ENCODE measurements around the gene SSUH2. TPM values are rescaled to one million over a fixed set of nuclear protein-coding genes. Genes with fewer than 3 reads are reported as not detected.
A peak's percentile ranks its signal among the peaks of the same experiment; 100 is the strongest.

Gene SSUH2
- total RNA-seq, 1 donor from 2014 or later: not detected

DNA sequence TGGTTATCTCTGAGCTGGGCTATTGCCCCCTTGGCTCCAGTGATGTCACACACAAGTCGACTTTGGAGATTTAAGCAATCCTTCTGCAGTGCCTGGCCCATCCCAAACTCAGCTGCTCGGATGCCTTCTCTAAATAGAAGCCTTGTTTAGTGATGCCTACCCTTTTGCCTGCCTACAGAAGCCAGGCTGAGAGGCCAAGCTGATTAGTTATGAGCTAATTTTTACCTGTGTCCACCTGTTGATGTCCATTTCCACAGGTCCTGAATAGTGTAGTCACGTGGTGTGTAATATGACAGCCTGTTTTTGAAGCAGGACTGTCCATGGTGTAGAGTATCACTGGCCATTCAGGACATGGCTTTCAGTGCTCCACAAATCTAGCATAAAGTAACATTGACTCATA is 45.5 kb downstream of the SSUH2 start:
- intact Hi-C loops (cut with DNase I): no loop called here
- no peaks in the 10 kb centered on the region for H3K4me1 ChIP-seq
- TF ChIP-seq, protein P1, sequence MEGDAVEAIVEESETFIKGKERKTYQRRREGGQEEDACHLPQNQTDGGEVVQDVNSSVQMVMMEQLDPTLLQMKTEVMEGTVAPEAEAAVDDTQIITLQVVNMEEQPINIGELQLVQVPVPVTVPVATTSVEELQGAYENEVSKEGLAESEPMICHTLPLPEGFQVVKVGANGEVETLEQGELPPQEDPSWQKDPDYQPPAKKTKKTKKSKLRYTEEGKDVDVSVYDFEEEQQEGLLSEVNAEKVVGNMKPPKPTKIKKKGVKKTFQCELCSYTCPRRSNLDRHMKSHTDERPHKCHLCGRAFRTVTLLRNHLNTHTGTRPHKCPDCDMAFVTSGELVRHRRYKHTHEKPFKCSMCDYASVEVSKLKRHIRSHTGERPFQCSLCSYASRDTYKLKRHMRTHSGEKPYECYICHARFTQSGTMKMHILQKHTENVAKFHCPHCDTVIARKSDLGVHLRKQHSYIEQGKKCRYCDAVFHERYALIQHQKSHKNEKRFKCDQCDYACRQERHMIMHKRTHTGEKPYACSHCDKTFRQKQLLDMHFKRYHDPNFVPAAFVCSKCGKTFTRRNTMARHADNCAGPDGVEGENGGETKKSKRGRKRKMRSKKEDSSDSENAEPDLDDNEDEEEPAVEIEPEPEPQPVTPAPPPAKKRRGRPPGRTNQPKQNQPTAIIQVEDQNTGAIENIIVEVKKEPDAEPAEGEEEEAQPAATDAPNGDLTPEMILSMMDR (IDR thresholded peaks at IDR 0.05): no peak

DNA sequence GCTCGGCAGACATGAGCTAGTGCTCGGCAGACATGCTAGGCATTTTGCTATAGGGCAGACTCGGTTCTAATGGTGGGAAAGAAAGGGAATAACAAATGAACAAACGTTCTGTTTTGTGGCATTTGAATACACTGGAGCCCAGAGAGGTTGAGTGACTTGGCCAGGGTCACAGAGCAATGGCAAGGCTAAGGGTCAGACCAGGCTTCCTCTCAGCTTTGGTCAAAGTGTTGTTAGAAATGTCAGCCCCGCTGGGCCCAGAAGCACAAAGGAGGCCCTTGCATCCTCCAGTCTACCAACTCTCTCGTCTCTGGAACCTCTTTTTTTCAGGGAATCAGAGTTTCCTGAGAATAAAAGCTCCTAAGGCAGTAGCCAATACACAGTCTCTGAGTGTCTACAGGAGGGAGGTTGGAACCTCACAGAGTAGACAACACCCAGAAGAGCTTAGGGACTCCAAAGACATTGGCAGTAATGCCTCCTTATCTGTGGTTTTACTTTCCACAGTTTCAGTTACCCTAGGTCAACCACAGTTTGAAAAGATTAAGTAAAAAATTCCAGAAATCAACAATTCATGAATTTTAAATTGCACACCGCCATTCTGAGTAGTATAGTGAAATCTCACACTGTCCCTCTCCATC is 47.3 kb downstream of the SSUH2 start:
- Histone ChIP-seq H3K4me3 (no peak overlapping the region), H3K36me3 (no peaks in the 10 kb centered on the region), H3K9me3 (no peaks in the 10 kb centered on the region), H3K27ac (no peak overlapping the region), H3K27me3 (no peaks in the 10 kb centered on the region), H3K4me1 (no peaks in the 10 kb centered on the region)
- TF ChIP-seq, protein P1 (IDR thresholded peaks at IDR 0.05): no peak
- ATAC-seq: no peak
- DNase-seq: no peak
- intact Hi-C loops (cut with DNase I): no loop called here

More for the DNA sequence above, 45.5 kb downstream of the SSUH2 start:
- Histone ChIP-seq H3K27ac (no peak overlapping the region), H3K9me3 (no peaks in the 10 kb centered on the region), H3K4me3 (no peak overlapping the region), H3K36me3 (no peaks in the 10 kb centered on the region), H3K27me3 (no peaks in the 10 kb centered on the region)
- DNase-seq (no peak), ATAC-seq (no peak)

DNA sequence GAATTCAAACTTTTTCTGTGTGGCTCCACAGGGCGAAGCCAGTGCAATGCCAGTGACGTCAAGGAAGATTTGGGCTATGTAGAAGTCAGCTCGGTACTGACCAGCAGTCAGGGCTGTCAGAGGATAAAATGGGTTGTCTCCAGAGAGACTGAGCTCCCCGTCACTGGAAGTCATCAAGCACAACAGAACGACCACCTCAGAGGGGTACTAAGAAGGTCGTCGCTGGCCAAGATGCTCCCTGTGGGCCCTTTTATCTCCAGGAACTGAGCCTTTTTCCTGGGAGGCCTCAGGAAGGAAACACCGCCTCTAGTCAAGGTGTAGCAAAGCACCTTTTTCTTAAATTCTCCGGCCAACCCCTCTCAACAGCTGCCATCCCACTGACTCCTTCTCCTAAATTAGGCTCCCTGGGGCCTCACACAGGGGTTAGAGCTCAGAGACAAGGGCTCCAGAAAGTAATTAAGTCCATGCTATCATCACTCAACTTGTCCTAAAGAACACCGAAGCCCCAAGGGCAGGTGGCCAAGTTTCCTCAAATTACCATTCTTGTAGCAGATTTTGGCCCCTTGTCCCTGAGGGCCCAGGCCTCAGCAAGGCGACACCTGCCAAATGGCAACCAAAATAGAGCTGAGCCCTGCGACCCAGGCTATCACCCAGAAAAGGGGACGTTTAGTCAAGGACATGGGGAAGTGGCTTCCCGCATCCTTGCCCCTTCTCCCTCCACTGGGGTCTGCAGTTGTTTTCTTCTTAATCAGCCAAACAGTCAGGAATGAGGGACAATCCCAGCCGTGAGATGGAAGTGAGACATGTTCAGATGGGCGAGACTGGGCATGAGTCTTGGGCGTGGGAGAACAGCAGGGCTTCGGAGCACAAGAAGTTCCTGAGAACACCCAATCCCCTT is 48.0 kb downstream of the SSUH2 start:
- Histone ChIP-seq H3K4me1 (no peaks in the 10 kb centered on the region), H3K27ac (no peak overlapping the region), H3K4me3 (no peak overlapping the region), H3K27me3 (no peaks in the 10 kb centered on the region), H3K9me3 (no peaks in the 10 kb centered on the region), H3K36me3 (no peaks in the 10 kb centered on the region)
- TF ChIP-seq, protein P1 (IDR thresholded peaks at IDR 0.05): no peak
- DNase-seq: no peak
- intact Hi-C loops (cut with DNase I): no loop called here
- no peak for ATAC-seq

DNA sequence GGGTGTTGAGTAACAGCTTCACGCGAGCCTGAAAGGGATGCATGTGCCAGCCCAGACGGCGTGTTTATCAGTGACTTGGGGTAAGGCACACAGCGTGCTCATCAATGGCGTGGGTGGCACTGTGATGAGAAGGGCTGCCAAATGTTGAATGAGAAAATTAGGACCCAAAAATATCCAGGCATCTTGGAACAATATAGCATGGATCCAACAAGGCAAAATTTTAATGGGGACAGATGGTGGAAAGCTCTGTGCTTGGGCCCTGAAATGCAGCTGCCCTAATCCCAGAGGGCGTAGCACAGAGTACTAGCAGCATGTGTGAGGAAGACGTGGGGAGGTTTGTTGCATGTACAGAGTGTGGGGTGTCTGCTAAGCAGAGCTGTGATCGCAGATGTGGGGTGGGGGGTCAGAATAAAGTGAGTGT is 48.9 kb downstream of the SSUH2 start:
- ATAC-seq: no peak

DNA sequence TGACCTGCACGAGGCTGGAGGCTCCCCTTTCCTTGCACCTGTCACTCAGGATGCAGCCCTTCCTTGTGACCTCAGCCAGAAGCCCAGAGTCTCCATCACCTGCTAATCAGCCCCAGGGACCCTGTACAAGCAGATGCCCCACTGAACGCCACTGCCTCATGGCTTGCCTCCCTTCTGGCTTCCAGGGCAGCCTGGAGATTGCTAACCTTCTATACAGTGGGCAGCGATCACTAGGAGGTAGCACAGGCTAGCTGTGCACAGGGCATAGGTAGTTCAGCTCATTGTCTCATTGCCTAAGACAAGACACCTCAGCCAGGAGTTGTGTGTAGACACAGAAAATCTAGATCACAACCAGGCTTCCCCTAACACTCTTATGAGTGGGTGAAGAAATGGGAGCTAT is 49.3 kb downstream of the SSUH2 start:
- intact Hi-C loops (cut with DNase I): no loop called here

More for the DNA sequence above, 48.9 kb downstream of the SSUH2 start:
- no peak for DNase-seq
- Histone ChIP-seq H3K4me3 (no peak overlapping the region), H3K27me3 (no peaks in the 10 kb centered on the region), H3K9me3 (no peaks in the 10 kb centered on the region), H3K36me3 (no peaks in the 10 kb centered on the region), H3K27ac (no peak overlapping the region), H3K4me1 (no peaks in the 10 kb centered on the region)
- TF ChIP-seq, protein P1 (IDR thresholded peaks at IDR 0.05): no peak
- intact Hi-C loops (cut with DNase I): no loop called here

More for the DNA sequence above, 49.3 kb downstream of the SSUH2 start:
- no peaks in the 10 kb centered on the region for H3K9me3 ChIP-seq
- TF ChIP-seq, protein P1 (IDR thresholded peaks at IDR 0.05): no peak
- peak; percentile 19 for ATAC-seq
- H3K36me3 ChIP-seq: no peaks in the 10 kb centered on the region
- H3K4me3 ChIP-seq: no peak overlapping the region
- no peaks in the 10 kb centered on the region for H3K4me1 ChIP-seq
- no peaks in the 10 kb centered on the region for H3K27me3 ChIP-seq
- no peak for DNase-seq
- H3K27ac ChIP-seq: no peak overlapping the region
